IPS-NIHi7 (cell line): ENCODE results near the gene GP1BA.
A peak's percentile ranks its signal among the peaks of the same experiment; 100 is the strongest.

ENCODE experiments used
- DNase-seq: peaks from one replicate; pipeline ENCODE4 v3.0.0; 2012; ENCODE audit warnings: mixed read lengths; ENCODE audit errors: extremely low spot score

Gene GP1BA

DNA sequence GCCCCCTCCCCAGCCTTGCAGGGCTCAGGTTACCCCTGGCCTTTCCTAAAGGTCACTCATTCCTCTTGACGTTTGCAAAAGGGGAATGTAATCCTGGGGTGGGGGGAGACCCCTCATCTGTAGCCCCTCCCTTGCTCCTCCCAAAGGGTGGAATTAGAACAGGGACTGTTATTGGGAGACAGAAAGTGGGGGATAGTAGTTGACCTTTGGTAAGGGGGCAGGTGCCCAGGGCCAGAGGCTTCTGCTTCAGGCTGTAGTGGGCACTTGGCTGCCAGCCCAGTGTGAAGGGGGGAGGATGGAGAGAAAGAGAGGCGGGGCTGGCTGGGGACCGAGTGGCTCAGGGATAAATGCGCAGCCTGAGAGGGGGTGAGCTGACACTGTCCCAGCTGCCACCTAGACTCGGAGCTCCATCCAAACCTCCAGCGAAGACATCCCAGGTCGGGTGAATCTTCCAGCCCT lies 18.7 kb downstream of the GP1BA start, which contains the start of gene ENO3:
ENO3 (plus strand) TSS at position 374 of the 459 bp plus-strand sequence. CDS start 711 bp downstream, outside the sequence.
- no peak for DNase-seq

- DNase-seq: no peak
Measured at GRCh38 chr17:4951486-4951885, 19.4 kb downstream of the GP1BA start.

DNA sequence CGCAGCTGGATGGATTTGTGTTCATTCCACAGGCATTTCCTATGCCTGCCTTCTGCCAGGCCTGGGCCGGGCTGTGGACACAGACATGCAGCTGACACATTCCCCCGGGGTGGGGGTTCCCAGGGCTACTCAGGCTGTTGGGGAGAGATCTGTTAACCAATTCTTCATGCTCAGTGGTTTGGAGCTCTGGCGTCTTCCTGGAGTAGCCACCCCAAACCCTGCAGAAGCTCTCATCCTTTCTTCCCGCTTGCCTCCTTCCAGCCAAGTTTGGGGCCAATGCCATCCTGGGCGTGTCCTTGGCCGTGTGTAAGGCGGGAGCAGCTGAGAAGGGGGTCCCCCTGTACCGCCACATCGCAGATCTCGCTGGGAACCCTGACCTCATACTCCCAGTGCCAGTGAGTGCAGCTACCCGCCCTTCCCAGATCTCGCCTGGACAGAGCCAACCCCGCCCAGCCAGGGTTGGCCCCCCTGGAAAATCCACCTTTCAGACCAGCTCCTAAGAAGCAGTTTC lies 21.4 kb downstream of the GP1BA start:
- no peak for DNase-seq

DNA sequence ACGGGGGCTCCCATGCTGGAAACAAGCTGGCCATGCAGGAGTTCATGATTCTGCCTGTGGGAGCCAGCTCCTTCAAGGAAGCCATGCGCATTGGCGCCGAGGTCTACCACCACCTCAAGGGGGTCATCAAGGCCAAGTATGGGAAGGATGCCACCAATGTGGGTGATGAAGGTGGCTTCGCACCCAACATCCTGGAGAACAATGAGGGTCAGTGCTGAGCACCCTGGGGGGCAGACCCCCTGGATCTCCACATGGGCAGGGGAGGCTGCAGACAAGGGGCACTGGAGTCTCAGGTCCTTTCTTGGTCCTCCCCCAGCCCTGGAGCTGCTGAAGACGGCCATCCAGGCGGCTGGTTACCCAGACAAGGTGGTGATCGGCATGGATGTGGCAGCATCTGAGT lies 23.0 kb downstream of the GP1BA start:
- no peak for DNase-seq

GRCh38 chr17:4956493-4957061 lies 24.5 kb downstream of the GP1BA start:
- peak; percentile 36 for DNase-seq

GRCh38 chr17:4958102-4958501 lies 26.0 kb downstream of the GP1BA start:
- DNase-seq: no peak

- DNase-seq: no peak
Measured at GRCh38 chr17:4959261-4959965, 27.3 kb downstream of the GP1BA start.

DNA sequence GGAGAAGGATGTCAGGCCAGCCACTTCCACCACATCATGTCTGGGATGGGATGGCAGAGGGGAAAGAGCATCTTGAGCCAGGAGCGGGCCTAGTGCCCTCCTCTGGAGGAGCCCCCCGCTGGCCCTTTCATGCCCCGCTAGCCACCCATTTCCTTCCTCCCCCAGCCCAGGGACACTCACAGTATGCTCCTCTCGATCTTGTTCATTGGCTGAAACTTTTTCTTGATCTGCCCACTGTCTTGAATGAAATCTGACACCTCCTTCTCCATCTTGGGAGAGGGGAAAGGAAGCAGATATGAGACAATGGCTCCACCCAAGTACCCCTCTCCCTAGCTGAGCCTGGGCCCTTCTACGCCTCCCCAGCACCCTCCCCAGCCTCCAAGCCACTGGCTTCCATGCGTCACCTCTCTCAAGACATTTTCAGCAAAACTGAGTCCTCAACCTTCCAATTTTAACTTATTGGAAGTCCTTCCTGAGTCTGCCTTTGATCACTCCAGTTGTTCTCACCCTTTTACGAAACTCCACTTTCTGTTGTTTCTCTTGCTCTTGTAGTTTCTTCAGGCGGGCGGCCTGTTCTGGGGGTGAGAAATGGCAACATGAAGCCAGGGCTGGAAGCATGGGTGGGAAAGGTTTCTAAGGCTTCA lies 28.3 kb downstream of the GP1BA start:
- no peak for DNase-seq

DNA sequence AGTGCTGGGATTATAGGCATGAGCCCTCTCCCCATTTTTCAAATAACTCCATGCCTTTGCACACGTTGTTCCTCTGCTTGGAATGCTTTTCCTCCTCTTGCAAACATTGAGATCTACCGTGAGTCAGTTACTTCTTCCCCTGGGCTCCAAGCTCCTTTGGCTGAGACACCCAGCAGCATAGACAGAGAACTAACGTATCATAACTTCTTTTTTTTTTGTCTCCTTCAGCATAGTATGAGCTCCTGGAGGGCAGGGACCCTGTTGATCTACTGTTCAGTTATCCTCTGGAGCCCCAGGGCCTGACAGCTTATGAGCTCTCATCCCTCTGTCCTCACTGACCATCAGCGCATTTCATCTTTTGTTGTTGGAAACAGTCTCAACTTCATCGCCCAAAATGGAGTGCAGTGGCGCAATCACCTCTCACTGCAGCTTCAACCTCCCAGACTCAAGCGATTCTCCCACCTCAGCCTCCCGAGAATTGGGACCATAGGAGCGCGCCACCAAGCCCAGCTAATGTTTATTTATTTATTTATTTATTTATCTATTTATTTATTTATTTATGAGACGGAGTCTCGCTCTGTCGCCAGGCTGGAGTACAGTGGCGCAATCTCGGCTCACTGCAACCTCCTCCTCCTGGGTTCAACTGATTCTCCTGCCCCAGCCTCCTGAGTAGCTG lies 33.4 kb downstream of the GP1BA start:
- no peak for DNase-seq

DNA sequence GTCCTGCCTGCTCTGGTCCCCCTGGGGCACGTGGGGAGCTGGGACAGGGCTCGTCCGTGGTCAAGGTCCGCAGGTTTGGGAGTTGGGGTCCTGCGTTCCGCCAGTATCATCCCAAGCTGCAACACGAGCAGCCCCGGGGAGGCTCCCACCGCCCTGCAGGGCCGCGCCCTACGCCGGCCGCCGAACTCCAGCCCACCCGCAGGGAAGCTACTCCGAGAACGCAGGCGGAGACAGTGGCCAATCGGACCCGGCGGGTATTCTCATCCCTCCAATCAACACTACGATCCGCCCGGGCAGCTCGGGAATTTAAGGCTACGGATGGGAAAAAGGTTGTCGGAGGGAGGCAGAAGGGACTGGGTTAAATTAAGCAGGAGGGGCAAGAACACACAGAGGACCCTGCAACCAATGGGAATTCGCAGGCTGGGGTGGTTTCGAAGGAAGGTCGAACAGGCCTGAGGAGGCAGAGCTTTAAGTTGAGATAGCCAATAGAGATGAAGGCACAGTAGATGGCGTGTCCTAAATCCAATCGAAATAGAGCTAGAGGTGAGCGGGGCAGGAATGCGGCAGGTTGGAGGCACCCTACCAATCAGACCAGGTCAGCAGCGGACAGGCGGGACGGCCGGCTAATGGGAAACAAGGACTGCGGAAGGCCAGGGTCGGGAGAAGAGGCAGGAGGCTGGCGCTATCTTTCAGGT lies 34.9 kb downstream of the GP1BA start:
- peak; percentile 96 for DNase-seq

- peak; percentile 91 for DNase-seq
Measured at GRCh38 chr17:4967539-4968485, 35.7 kb downstream of the GP1BA start, which contains the start of gene SPAG7. TSS of gene SPAG7 (minus strand) at chr17:4967817. CDS start at chr17:4967804, 13 bp downstream.

DNA sequence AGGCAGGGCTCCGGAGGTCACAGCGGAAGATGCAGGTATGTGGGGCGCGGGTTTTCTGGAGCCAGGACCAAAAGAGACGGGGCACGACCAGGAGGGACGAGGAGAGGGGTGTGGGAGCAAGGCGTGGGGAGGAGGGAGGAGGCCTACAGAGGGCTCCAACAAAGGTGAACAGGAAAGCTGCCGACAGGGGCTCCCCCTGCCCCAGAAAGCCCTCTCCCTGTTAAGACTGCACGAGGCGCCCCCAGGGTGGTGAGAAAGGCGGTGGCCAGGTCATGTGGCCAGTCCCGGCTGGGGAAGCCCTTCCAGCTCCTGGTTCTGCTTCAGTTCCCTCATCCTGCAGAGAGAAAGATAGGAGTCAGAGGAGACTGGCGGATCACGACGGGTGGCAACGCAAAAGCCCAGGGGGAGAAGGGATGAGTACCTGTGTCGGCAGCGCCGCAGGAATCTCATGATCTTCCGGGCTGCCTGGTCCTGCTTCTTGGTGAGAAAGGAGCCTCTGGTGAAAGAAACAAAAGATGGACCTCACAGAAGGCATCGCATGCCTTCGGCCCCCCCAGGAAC lies 36.5 kb downstream of the GP1BA start:
- DNase-seq: peak; percentile 46

- DNase-seq: peak; percentile 23
Measured at GRCh38 chr17:4969047-4969550, 37.0 kb downstream of the GP1BA start.

DNA sequence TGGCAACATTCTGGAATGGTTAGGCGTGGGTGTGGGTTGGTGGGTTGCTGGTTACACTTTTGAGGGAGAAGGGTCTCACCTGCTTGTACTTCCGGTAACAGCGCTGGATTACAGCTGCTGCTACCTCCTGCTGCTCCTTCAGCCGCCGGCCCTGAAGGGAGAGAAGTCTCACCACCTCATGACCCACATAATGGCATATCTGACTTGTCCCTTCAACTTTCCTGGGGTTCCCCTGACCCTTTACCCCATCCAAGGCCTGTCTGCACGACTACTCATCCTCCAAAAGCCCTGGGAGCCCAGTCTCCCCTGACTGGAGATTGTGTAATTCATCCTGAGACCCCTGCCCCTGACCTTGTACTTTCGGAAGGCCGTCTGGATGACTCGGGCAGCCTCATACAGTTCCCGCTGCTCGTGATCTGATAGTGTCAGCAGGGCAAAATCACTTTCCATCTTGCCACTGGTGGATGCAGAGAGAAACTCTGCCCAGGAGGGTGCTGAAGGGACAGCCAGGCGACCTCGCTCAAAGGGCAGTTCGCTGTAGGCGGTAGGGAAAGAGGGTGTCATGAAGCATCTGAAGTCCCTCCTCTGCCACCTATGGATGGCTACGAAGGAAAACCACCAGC lies 37.6 kb downstream of the GP1BA start:
- DNase-seq: no peak

DNA sequence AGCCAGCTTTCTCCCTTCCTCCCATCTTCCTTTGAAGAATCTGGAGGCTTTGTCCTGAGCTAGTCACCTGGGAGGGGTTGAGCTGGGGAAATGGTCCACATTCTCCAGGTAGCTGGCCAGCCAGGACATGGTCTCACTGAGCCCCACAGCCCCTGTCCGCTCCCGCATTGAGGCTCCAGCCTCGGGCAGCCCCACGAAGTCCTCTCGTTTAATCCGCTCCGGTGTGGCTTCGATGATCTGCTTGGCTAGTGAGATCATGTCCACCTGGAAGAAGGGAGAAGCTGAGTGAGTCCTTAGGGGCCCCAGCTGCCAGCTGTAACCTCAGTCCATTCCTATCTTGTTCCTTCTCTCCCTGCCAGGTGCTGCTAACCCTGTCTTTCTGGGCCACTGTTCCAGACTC lies 38.2 kb downstream of the GP1BA start:
- DNase-seq: no peak

GRCh38 chr17:4971826-4972225 lies 39.7 kb downstream of the GP1BA start:
- no peak for DNase-seq

DNA sequence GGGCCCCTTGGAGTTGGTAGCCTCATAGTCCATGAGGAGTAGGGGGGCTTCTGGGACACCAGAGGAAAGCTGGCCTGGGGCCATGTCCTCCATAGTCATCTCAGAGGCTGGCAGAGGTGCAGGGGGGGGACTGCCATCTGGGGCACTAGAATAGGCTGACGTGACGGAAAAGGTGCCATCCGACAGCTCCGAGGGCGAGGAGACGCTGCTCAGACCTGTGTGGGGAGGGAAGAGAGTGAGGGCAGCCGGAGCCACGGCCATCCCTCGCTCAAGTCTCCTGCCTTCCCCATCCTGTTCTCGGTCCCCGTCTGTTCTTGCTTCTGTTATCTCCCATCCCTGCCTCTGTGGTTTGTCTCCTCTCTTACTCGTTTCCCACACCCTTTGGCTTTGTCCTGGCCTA lies 40.2 kb downstream of the GP1BA start:
- no peak for DNase-seq

GRCh38 chr17:4972752-4973151 lies 40.7 kb downstream of the GP1BA start:
- peak; percentile 31 for DNase-seq
